NCI-H2029 treated with DMSO at 0.1 percent for 48 hours (cell line): Measurements from ENCODE around the gene HSPA1A.
"Not testable (repeated sequence)": the region's sequence is repeated elsewhere in the genome, so short reads cannot be mapped to it uniquely, and the experiment has no call there.

Source experiments
- DNase-seq: peaks from one replicate; lab custom pipeline; 2025; lab: John Stamatoyannopoulos, UW

HSPA1A gene

GRCh38 chr6:31781244-31782125 is 33.9 kb upstream of the HSPA1A start:
- DNase-seq = no peak

DNA sequence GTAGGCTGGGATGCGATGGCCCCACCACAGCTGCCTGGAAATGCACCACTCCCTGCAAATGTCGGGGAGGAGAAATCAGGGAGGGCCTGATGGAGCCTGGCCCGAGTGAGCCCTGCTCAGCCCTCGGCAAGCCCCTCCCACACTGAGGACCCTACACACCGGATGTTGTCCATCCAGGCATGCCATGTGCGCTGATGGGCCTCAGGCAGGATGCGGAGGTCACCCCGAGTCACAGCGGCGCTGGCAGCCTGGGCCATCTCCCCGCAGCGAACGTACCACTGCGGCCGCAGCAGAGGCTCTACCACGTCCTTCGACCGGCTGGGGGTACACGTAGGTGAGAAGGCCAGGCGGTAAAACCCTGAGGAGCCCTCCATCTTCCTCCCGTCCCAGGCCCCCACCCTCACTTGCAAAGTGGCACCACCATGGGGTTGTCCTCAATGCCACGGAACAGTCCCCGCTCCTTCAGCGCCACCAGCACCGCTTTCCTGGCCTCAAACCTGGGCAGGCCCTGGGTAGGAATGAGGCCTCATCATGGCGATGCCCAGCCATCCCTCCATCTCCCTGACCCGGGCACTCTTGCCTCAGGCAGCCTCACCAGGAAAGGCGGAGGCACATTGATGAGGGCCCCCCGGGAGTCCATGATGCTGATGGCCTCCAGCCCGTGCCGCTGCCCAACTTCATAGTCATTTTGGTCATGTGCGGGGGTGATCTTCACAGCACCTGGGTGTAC is 33.1 kb upstream of the HSPA1A start:
- DNase-seq = no peak

DNA sequence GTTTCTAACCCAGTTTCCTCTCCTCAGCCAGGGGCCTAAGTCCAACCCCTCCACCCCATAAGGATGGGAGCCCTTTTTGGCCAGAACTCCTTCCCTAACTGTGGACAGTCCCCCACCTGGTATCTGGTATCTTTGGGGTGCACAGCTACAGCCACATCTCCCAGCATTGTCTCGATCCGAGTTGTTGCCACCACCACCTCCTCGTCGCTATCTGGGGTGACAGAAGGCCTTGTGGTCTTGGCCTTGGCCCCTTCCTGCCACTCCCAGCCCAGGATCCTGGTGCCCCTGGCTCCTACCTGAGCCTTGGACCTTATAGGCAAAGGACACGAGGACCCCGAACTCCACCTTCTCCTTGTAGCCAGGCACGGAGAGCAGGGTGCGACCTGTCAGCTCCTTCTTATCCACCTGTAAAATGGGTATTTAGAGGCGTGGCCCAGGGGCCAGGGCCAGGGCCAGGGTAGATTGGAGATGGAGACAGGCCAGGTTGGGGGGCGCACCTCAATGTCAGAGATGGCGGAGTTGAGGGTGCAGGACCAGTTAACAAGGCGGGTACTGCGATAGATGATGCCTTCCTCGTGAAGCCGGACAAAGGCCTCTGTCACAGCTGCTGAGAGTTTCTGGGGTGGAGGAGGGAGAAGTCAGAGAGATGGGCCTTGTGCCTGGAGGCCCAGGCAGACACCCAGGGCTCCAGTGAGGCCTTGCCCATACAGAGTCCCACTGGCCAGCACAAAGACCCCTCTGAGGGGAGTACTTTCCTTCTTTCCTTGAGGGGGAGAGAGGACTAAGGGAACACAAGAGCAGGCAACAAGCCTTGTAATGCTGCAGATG is 31.0 kb upstream of the HSPA1A start:
- DNase-seq = no peak

DNA sequence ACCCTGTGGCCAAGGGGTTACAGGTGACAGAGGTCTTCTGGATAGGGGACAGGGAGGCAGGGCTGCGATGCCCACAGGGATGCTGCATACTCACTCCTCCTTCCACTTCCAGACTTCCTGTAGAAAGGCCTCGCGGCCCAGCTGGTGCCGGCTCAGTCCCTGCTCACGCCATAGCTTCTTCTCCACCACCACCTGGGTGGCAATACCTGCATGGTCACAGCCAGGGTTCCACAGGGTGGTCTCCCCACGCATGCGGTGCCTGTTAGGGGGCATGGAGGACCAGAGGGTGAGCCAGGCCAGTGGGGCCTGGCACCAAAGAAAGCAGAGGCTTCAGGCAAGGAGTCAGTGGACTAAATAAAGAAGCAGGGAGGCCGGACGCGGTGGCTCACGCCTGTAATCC is 29.9 kb upstream of the HSPA1A start:
- no peak for DNase-seq

GRCh38 chr6:31791324-31792089 is 23.8 kb upstream of the HSPA1A start:
- DNase-seq = peak; percentile 21

GRCh38 chr6:31792090-31792374 is 23.3 kb upstream of the HSPA1A start:
- DNase-seq = no peak

GRCh38 chr6:31792761-31793171 is 22.6 kb upstream of the HSPA1A start:
- DNase-seq = no peak

- DNase-seq = not testable (repeated sequence)
Observed at GRCh38 chr6:31793927-31794245, 21.5 kb upstream of the HSPA1A start.

- DNase-seq = no peak
Observed at GRCh38 chr6:31794294-31794865, 21.0 kb upstream of the HSPA1A start.

DNA sequence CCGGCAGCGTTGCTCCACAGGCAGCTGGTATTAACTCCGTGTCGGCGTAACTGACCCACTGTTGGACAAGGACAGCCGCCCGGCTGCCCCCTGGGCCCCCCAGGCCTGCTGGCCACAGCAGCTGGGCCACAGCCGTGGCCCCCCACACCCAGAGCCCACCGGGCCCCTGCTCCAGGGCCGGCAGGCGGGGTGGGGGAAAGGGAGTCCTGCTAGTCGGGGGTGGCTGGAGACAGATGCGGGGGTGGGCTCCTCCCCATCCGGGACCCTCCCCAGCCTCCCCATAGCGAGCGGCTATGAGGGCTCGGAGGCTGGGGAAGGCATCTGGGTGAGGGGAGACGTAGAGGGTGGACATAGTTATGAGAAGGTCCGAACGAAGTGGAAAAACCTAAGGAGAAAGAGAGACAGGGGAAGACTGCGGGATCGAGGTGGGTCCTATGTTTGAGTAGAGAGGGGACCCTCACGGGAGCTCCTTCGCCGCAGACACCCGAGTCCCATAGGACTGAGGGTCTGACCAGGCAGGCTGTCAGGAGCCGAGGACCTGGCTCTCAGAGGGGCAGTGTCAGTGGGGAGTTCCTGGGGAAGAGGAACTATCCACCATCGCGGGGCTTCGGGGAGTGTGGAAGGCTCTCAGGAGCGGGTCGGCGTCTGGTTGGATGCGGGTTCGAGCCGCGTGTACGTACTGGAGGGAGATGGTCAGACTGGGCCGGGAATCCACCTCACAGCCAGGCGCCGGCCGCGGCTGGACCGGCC is 20.3 kb upstream of the HSPA1A start:
- no peak for DNase-seq

- peak; percentile 56 for DNase-seq
Observed at GRCh38 chr6:31795616-31796298, 19.6 kb upstream of the HSPA1A start, which contains the start of gene VARS1. VARS1 (minus strand) TSS chr6:31795752; CDS start chr6:31795217, 535 bp downstream.

- DNase-seq = no peak
Observed at GRCh38 chr6:31796993-31797385, 18.4 kb upstream of the HSPA1A start.

GRCh38 chr6:31797588-31797987 is 17.8 kb upstream of the HSPA1A start:
- DNase-seq = no peak

- DNase-seq = no peak
Observed at GRCh38 chr6:31799781-31800180, 15.6 kb upstream of the HSPA1A start.

DNA sequence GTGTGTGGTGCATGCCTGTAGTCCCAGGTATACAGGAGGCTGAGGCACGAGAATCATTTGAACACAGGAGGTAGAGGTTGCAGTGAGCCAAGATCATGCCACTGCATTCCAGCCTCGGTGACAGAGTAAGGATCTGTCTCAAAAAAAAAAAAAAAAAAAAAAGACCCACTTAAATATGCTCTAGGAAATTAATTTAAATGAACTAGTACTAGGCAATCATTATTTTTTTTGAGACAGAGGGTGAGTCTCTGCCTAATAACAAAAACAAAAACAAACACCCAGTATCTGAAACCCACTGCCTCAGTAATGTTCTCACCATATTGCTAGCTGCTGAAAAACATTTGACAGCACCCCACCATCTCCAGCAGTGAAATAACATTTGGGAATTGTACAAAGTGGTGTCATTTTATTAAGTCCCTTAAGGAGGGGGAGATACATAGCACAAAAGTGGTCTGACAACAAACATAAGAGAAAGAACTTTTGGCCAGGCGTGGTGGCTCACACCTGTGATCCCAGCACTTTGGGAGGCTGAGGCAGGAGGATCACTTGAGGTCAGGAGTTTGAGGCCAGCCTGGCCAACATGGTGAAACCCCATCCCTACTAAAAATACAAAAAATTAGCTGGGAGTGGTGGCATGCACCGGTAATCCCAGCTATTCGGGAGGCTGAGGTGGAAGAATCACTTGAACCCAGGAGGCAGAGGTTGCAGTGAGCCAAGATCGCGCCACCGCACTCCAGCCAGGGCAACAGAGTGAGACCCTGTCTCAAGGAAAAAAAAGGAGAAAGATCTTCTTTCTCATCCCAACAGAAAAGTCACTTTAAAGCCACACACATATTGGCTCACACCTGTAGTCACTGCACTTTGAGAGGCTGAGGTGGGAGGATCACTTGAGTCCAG is 14.1 kb upstream of the HSPA1A start:
- DNase-seq = not testable (repeated sequence)

DNA sequence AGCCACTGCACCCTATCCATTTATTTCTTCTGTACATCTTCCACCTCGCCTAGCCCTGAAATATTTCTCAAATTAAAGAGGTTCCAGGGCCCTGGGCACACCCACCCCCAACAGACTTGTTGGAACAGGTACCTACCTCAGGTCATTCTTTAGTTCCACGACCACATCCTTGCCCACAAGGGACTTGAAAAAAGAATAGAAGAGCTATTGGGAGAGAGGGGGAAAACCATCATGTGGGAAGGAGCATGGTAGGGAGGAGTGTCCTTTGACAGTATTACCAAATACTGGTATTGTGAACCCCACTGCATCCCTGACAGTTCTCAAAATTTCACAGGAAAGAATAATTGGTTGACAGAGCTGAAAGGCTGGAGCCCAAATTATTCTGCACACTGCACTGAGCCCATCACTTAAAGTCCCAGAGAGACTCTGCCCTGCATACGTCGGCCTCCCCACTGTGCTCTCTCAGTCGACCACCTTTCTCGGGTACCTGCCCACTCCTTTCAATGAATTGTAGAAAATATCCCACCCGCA is 9.3 kb upstream of the HSPA1A start:
- no peak for DNase-seq

GRCh38 chr6:31806470-31807272 is 8.7 kb upstream of the HSPA1A start, which contains the start of gene LSM2:
LSM2 (minus strand) TSS chr6:31806966; CDS start chr6:31806757, 209 bp downstream.
- peak; percentile 88 for DNase-seq

GRCh38 chr6:31808599-31808998 is 6.7 kb upstream of the HSPA1A start:
- DNase-seq = not testable (repeated sequence)
